Measurements from ENCODE around the gene CNTN4.

- TF ChIP-seq FOXJ3 (CRISPR knock-in tag; IDR thresholded peaks at IDR 0.05; ENCODE audit: borderline replicate concordance) (no peak), CTCF (IDR thresholded peaks at IDR 0.05) (no peak), SP1 (CRISPR knock-in tag; conservative IDR thresholded peaks at IDR 0.05) (no peak), CREB1 (CRISPR knock-in tag; IDR thresholded peaks at IDR 0.05) (no peak), TCF7 (CRISPR knock-in tag; IDR thresholded peaks at IDR 0.05; ENCODE audit: low read depth) (no peak), TEAD4 (CRISPR knock-in tag; IDR thresholded peaks at IDR 0.05) (no peak), EMX1 (CRISPR knock-in tag; IDR thresholded peaks at IDR 0.05) (no peak), ATF1 (CRISPR knock-in tag; IDR thresholded peaks at IDR 0.05) (no peak), SOX15 (CRISPR knock-in tag; IDR thresholded peaks at IDR 0.05) (no peak), ELF4 (CRISPR knock-in tag; IDR thresholded peaks at IDR 0.05; ENCODE audit: low read depth) (no peak)
Measured at GRCh38 chr3:2484162-2485026, 385.7 kb downstream of the CNTN4 start.
